Thyroid gland (tissue), 4 donors: ENCODE data around the gene PTPRE.

Experiments used
- POLR2A ChIP-seq, 2 donors: fragments of 450-650 bp; IDR thresholded peaks; one replicate each; pipeline ENCODE4 v1.6.1; 2017; ENCODE audit warnings: antibody characterized with exemption in 2 of 2, mild to moderate bottlenecking in 2 of 2, moderate library complexity in 1 of 2
- TF ChIP-seq, protein P1 (sequence below), 6 experiments: fragments of 200-600 bp in 3 of 6; fragments of 450-650 bp in 3 of 6; sonication (generic) in 3 of 6; IDR thresholded peaks; one replicate each; pipeline ENCODE4 v1.5.1; 2016 to 2019; ENCODE audit warnings: antibody characterized with exemption in 6 of 6, mild to moderate bottlenecking in 2 of 6, inconsistent platforms in 1 of 6, moderate library complexity in 1 of 6

DNA sequence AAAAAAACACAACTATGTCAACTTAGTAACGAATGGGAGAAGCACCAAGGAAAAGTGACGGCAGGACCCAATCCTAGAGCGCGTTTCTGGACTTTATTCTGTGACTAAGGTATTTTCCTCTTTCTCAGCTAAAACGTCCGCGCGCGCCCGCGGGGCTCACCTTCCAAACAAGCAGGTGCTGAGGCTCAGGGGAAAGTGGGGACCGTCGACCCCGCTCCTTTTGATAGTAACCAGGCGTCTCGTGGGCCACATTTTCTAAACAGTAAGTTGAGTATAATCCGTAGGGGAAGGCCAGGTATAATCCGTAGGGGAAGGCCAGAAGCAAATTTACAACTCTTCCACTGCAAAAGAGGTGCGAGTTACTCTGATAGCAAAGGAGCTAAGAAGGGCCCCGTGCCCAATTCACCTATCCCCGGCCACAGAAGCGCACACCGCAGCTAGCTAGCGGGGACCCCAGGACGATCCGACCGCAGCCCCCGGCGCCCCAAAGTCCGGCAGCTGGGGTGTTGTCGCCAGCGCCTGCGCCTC lies 218.6 kb downstream of the PTPRE start:
- TF ChIP-seq, protein P1, sequence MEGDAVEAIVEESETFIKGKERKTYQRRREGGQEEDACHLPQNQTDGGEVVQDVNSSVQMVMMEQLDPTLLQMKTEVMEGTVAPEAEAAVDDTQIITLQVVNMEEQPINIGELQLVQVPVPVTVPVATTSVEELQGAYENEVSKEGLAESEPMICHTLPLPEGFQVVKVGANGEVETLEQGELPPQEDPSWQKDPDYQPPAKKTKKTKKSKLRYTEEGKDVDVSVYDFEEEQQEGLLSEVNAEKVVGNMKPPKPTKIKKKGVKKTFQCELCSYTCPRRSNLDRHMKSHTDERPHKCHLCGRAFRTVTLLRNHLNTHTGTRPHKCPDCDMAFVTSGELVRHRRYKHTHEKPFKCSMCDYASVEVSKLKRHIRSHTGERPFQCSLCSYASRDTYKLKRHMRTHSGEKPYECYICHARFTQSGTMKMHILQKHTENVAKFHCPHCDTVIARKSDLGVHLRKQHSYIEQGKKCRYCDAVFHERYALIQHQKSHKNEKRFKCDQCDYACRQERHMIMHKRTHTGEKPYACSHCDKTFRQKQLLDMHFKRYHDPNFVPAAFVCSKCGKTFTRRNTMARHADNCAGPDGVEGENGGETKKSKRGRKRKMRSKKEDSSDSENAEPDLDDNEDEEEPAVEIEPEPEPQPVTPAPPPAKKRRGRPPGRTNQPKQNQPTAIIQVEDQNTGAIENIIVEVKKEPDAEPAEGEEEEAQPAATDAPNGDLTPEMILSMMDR (IDR thresholded peaks at IDR 0.05): no peak
- no peak for TF ChIP-seq POLR2A (IDR thresholded peaks at IDR 0.05)
